GM12892 (cell line): ENCODE measurements around the gene RRP1.

Source experiments
- POLR2A ChIP-seq: IDR thresholded peaks from 2 replicates; pipeline ENCODE4 v1.6.1; 2011; ENCODE audit warnings: low read depth, low read length, control low read depth
- TAF1 ChIP-seq: IDR thresholded peaks from 2 replicates; pipeline ENCODE4 v1.6.1; 2011; ENCODE audit warnings: low read depth, mild to moderate bottlenecking, control low read depth, low read length, borderline replicate concordance

DNA sequence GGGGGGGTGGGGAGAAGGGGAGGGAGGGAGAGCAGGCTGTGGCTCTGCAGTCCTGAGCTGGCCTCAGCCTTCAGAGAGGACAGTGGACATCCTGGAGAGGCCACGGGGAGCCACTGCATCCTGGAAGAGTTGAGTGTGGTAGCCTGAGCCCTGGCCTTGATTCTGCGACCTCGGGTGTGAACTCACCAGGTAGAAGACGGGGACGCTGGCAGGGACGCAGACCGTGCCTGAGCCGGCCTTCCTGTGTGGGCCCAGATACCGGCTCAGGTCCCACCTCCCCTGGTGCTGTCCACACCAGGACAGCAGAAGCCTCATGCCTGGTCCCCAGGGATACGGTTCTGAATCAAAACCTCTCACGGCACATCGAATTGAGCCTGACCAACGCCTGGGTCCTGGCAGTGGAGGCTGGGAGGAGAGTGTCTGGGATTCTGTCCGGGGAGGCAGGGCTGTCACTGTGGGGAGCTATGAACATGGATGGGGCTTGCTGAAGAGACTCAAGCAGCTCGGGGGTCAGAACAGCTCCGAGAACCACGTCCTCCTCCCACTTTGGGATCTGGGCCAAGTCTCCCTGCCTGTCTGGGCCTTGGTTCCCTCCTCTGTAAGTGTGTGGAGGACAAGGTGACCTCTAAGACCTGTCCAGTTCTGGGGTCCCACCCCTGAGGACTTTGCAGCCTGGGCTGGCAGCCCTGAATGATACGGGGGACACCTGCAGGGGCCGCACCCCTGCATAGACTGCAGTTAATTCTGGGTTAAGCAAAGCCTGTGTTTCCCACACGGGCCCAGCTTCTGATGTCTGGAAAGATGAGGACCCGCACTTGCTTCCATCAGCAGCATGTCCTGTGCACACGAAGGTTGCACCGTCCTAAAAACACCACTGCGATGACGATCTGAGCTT lies 30.4 kb downstream of the RRP1 start:
- TF ChIP-seq POLR2A: no peak
- no peak for TF ChIP-seq TAF1
